Stimulated activated CD8-positive, alpha-beta memory T cell treated with anti-CD3 and anti-CD28 coated beads, Interleukin-7, amount 100 ng/mL, for 48 hours (primary cell): ENCODE data around the gene CTSE.
A peak's percentile ranks its signal among the peaks of the same experiment; 100 is the strongest.

Source experiments
- DNase-seq, 2 donors: peaks; one replicate each; pipeline ENCODE4 v3.0.0-alpha.2; 2020; ENCODE audit warnings: low read depth in 1 of 2; ENCODE audit errors: extremely low read depth in 1 of 2

The CTSE gene

GRCh38 chr1:206050655-206051235 is 27.1 kb upstream of the CTSE start:
- peak; percentile 10 to 42 for DNase-seq

GRCh38 chr1:206049919-206050600 is 26.4 kb upstream of the CTSE start:
- DNase-seq: no peak

- DNase-seq: no peak
These were observed 25.6 kb upstream of the CTSE start for GRCh38 chr1:206049293-206049692.

GRCh38 chr1:206048582-206048981 is 24.9 kb upstream of the CTSE start:
- DNase-seq: no peak

GRCh38 chr1:206047271-206047670 is 23.6 kb upstream of the CTSE start:
- DNase-seq: no peak

GRCh38 chr1:206041640-206042039 is 17.9 kb upstream of the CTSE start:
- DNase-seq: no peak

- DNase-seq: no peak
These were observed 16.6 kb upstream of the CTSE start for GRCh38 chr1:206040328-206040727.

- DNase-seq: no peak
These were observed 15.6 kb upstream of the CTSE start for GRCh38 chr1:206039046-206039973.

- DNase-seq: no peak
These were observed 13.9 kb upstream of the CTSE start for GRCh38 chr1:206037581-206037980.

- no peak for DNase-seq
These were observed 13.2 kb upstream of the CTSE start for GRCh38 chr1:206036663-206037455.

- DNase-seq: no peak
These were observed 11.3 kb upstream of the CTSE start for GRCh38 chr1:206035027-206035426.

- DNase-seq: no peak
These were observed 8.9 kb upstream of the CTSE start for GRCh38 chr1:206032380-206033140.

GRCh38 chr1:206030714-206031113 is 7.0 kb upstream of the CTSE start:
- DNase-seq: peak; percentile 31 to 66

GRCh38 chr1:206030191-206030590 is 6.5 kb upstream of the CTSE start:
- DNase-seq: no peak

GRCh38 chr1:206029484-206029883 is 5.8 kb upstream of the CTSE start:
- no peak for DNase-seq

GRCh38 chr1:206025283-206025820 is 1.7 kb upstream of the CTSE start:
- no peak for DNase-seq

- DNase-seq: no peak
These were observed 929 bp downstream of the CTSE start for GRCh38 chr1:206022766-206023165.

- no peak for DNase-seq
These were observed 1.9 kb downstream of the CTSE start for GRCh38 chr1:206021626-206022365.

- no peak for DNase-seq
These were observed 2.6 kb downstream of the CTSE start for GRCh38 chr1:206021008-206021625.
